Fibroblast of lung (primary cell): ENCODE measurements around the gene TMEM30A.

Experiments used
- EZH2 ChIP-seq: IDR thresholded peaks from 2 replicates; pipeline ENCODE4 v1.5.1; 2012; ENCODE audit warnings: low read length, control low read depth, mild to moderate bottlenecking; ENCODE audit errors: missing control alignments
- TF ChIP-seq, protein P1 (sequence below), 2 donors: IDR thresholded peaks in 1 of 2; conservative IDR thresholded peaks in 1 of 2; 1 replicate in 1 of 2; 2 replicates in 1 of 2; pipeline ENCODE4 v1.5.1; 2011 to 2012; ENCODE audit warnings: low read length in 2 of 2, control low read depth in 1 of 2, inconsistent platforms in 1 of 2, low read depth in 1 of 2, mild to moderate bottlenecking in 1 of 2

DNA sequence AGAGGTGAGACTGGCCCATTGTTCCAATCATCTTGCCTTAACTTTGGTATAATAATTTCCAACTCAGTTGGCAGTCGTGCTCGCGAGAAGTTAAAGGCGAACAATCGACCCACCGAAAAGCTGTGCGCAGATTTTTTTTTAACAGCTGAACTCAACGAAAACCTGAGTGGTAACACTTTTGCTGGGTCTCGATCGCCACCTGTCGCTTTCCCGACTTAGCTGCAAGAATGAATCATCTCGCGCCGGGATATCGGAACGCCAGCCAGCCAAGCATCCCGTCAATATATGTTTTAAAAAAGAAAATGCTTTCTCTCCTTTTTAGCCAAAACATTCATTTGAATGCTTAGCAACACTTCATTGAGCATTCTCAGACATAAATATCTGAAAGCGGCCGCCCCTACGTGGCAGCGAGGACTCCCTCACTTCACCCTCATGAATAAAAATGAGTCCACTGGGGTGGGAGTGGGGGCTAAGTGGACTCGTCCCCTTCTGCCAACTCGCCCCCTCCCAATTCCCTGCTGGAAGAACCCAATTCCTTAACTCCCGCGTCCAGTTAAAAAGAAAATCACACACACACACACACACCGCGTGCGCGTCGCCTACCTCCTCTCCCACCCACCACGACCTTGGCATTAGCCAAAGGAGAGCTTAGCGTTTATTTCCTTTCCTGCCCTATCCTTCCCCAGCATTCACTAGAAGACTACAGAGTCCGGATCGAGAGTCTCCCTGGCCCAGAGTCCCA lies 80.2 kb downstream of the TMEM30A start:
- TF ChIP-seq EZH2: no peak
- TF ChIP-seq, protein P1, sequence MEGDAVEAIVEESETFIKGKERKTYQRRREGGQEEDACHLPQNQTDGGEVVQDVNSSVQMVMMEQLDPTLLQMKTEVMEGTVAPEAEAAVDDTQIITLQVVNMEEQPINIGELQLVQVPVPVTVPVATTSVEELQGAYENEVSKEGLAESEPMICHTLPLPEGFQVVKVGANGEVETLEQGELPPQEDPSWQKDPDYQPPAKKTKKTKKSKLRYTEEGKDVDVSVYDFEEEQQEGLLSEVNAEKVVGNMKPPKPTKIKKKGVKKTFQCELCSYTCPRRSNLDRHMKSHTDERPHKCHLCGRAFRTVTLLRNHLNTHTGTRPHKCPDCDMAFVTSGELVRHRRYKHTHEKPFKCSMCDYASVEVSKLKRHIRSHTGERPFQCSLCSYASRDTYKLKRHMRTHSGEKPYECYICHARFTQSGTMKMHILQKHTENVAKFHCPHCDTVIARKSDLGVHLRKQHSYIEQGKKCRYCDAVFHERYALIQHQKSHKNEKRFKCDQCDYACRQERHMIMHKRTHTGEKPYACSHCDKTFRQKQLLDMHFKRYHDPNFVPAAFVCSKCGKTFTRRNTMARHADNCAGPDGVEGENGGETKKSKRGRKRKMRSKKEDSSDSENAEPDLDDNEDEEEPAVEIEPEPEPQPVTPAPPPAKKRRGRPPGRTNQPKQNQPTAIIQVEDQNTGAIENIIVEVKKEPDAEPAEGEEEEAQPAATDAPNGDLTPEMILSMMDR (conservative IDR thresholded peaks at IDR 0.05 in 1 of 2, IDR thresholded peaks at IDR 0.05 in 1 of 2; ENCODE audit: low read depth in 1 of 2, low read length in 2 of 2): peak; percentile 82 to 84
